SJSA1 (cell line): ENCODE results near the gene SPACDR. TPM values are rescaled to one million over a fixed set of nuclear protein-coding genes. Genes with fewer than 3 reads are reported as not detected.
A peak's percentile ranks its signal among the peaks of the same experiment; 100 is the strongest.

Experiments used
- DNase-seq, 2 experiments: peaks; one replicate each; pipeline ENCODE4 v3.0.0-alpha.2; 2015 to 2020; ENCODE audit warnings: low spot score in 2 of 2, low read depth in 1 of 2
- H3K27ac ChIP-seq: fragments of 250-450 bp; sonication (Bioruptor Pico); 2 replicates; pipeline ENCODE4 v1.5.1; 2020; ENCODE audit warnings: mild to moderate bottlenecking, moderate library complexity
- H3K27me3 ChIP-seq: fragments of 250-450 bp; sonication (Bioruptor Pico); replicated peaks from 2 replicates; pipeline ENCODE4 v1.5.1; 2020; ENCODE audit warnings: mild to moderate bottlenecking, moderate library complexity
- H3K36me3 ChIP-seq: fragments of 250-450 bp; sonication (Bioruptor Pico); 2 replicates; pipeline ENCODE4 v1.5.1; 2020; ENCODE audit warnings: mild to moderate bottlenecking
- H3K4me1 ChIP-seq: fragments of 250-450 bp; sonication (Bioruptor Pico); replicated peaks from 2 replicates; pipeline ENCODE4 v1.6.1; 2021; ENCODE audit warnings: mild to moderate bottlenecking
- H3K4me3 ChIP-seq: fragments of 250-450 bp; sonication (Bioruptor Pico); 2 replicates; pipeline ENCODE4 v1.5.1; 2020; ENCODE audit warnings: mild to moderate bottlenecking
- H3K9me3 ChIP-seq: fragments of 250-450 bp; sonication (Bioruptor Pico); replicated peaks from 2 replicates; pipeline ENCODE4 v1.5.1; 2020; ENCODE audit warnings: mild to moderate bottlenecking
- total RNA-seq: library from RNA; depleted of rRNA; stranded (reverse); fragments of >200 nt; shearing (Covaris generic); gene quantifications from 2 replicates; pipeline ENCODE4 v1.2.3, GENCODE V29; 2014

SPACDR gene
- total RNA-seq, 1 experiment from 2014 or later: 0.66 TPM

DNA sequence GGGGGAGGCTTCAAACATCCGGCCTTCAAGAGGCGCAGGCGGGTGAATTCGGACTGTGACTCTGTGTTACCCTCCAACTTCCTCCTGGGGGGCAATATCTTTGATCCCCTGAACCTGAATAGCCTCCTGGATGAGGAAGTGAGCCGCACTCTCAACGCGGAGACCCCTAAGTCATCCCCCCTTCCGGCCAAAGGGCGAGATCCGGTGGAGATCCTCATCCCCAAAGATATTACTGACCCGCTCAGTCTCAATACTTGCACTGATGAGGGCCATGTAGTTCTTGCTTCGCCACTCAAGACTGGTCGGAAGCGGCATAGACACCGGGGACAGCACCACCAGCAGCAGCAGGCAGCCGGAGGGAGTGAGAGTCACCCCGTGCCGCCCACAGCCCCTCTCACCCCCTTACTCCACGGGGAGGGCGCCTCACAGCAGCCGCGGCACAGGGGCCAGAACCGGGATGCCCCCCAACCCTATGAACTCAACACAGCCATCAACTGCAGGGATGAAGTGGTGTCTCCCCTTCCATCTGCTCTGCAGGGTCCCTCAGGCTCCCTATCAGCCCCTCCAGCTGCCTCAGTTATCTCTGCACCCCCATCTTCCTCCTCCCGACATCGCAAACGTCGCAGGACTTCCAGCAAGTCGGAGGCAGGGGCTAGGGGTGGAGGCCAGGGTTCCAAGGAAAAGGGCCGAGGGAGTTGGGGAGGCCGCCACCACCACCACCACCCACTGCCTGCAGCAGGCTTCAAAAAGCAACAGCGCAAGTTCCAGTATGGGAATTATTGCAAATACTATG is 33.4 kb downstream of the SPACDR start:
- DNase-seq: peak in 1 of 2 experiments; percentile 20
- H3K4me1 ChIP-seq: peaks cover 27% of the 10 kb centered on the region
- H3K27ac ChIP-seq: peak overlapping the region; percentile 97
- peak overlapping the region; percentile 92 for H3K4me3 ChIP-seq
- H3K9me3 ChIP-seq: no peaks in the 10 kb centered on the region
- peaks cover 58% of the 10 kb centered on the region for H3K36me3 ChIP-seq
- no peaks in the 10 kb centered on the region for H3K27me3 ChIP-seq

DNA sequence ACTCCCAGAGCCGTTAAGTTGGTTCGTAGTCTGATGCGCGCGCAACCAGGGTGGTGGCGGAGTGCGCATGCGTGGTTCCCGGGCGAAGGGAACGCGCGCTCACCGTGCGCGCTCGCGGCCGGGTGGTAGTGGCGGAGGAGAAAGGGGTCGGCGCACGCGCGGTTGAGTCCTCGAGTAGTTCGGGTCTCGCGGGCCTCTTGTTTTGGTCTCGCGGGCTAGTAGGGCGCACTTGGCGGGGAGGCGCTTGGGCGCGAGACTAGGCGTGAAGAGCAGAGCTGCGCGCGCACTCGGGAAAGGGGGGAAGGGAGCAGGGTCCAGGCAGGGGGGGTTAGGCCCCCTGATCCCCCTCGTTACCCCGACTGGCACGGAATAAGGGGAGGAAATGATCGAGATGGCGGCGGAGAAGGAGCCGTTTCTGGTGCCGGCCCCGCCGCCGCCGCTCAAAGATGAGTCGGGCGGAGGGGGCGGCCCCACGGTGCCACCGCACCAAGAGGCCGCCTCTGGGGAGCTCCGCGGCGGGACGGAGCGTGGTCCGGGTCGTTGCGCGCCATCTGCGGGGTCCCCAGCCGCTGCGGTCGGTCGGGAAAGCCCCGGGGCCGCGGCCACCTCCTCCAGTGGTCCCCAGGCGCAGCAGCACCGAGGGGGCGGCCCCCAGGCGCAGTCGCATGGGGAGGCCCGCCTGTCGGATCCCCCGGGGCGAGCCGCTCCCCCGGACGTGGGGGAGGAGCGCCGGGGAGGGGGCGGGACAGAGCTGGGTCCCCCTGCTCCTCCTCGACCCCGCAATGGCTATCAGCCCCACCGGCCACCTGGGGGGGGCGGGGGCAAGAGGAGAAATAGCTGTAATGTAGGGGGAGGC is 34.2 kb downstream of the SPACDR start, which contains the start of gene MEPCE:
Gene MEPCE (plus strand): TSS at position 195 of the 856 bp plus-strand sequence. CDS start 188 bp downstream, at position 383.
- H3K4me1 ChIP-seq: peaks cover 19% of the 10 kb centered on the region
- H3K27me3 ChIP-seq: no peaks in the 10 kb centered on the region
- H3K4me3 ChIP-seq: peak within 1 kb of the TSS; percentile 92
- peak; percentile 98 to 99 for DNase-seq
- H3K36me3 ChIP-seq: peaks cover 50% of the 10 kb centered on the region
- H3K27ac ChIP-seq: peak within 1 kb of the TSS; percentile 97
- no peaks in the 10 kb centered on the region for H3K9me3 ChIP-seq

DNA sequence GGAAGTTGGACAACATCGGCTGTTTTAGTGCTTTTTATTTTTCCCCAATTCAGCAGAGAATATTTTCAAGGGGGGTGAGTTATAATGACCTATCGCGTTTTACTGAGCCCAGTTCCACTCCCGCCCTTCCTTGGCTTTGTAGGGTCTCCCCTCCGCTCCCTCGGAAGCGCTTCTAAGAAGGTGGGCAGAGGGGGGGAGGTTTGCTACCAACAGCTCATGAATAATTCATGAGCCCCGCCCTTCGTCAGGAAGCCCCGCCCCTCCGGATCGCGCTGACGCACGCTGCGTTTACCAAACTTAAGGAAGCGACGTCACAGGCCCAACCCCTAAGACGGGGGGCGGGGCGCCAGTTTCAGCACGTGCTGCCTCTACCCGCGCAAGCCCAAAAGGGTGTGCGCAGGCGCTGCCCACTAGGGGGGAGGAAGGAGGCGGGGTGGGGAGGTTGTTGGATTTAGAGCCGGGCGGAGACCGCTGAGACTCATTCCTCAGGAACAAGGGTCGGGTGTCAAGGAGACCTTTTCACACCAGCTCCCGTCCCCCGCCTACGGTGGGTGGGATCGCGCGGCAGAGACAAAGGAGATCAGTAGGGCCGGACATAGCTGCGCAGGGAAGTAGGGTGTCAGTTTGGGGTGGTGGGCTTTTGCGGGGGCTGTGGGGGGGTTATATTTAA is 35.0 kb downstream of the SPACDR start:
- peaks cover 42% of the 10 kb centered on the region for H3K36me3 ChIP-seq
- peaks cover 15% of the 10 kb centered on the region for H3K4me1 ChIP-seq
- H3K27me3 ChIP-seq: no peaks in the 10 kb centered on the region
- H3K4me3 ChIP-seq: peak overlapping the region; percentile 92
- H3K9me3 ChIP-seq: no peaks in the 10 kb centered on the region
- peak; percentile 100 for DNase-seq
- H3K27ac ChIP-seq: peak overlapping the region; percentile 97

DNA sequence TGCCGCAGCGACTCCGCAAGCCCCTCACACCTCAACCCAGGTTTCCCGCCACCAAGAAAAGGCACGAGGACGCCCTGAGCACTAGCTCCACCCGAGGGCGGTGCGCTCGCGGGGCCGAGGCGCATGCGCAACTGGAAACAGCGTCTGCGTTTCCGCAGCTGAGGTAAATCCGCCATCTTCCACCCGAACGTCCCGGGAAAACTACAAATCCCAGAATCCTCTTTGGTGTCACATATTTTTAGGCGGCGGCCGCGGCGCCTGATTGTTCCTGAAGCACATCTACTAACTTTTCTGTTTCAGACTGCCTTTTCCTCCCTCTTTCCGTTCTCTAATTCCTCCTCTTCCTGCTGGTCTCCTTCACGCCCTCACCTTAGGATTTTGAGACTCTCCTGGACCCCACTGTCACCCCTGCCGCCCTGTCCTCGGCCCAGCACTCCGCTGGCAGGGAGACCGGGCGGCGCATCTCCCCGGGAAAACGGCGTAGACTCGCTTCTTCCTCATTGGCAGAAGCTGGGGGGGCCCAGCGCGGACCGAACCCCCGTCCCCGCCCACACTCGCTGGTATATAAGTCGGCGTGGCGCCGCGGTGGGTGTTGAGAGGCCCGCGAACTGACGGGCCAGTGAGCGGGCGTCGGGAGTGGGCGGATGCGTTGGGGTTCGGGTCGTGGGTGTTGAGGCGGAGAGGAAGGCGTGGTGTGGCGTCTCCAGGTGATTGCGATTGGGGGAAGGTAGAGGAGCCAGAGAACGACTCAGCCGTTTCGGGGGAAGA is 35.7 kb downstream of the SPACDR start, which contains the start of gene ZCWPW1:
Gene ZCWPW1 (minus strand): TSS at position 505 of the 768 bp plus-strand sequence. CDS start 8,054 bp downstream, outside the sequence.
- peak; percentile 95 to 99 for DNase-seq
- H3K4me1 ChIP-seq: peaks cover 15% of the 10 kb centered on the region
- peak within 1 kb of the TSS; percentile 97 for H3K27ac ChIP-seq
- peak within 1 kb of the TSS; percentile 92 for H3K4me3 ChIP-seq
- no peaks in the 10 kb centered on the region for H3K27me3 ChIP-seq
- H3K36me3 ChIP-seq: peaks cover 35% of the 10 kb centered on the region
- H3K9me3 ChIP-seq: no peaks in the 10 kb centered on the region

DNA sequence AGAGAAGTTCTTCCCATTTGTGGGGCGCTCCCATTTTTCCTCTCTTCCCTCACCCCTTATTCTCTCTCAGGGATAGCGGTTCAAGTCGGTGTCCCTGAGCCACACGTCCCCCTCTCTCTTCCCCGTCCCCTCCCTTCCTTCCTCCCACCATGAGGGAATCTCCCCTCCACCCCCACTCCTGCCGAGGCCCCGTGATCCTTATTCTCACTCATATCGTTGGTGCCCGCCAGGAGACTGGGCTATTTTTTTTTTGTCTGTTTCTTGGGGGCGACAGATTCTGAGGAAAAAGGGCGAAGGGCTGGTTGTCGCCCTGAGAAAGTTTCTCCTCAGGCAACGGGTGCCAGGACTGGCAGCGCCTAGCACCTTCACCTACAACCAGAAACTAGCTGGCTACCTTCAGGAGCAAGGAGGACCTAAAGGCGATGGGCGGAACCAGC is 36.3 kb downstream of the SPACDR start:
- no peak overlapping the region for H3K27ac ChIP-seq
- no peak for DNase-seq
- H3K27me3 ChIP-seq: no peaks in the 10 kb centered on the region
- H3K9me3 ChIP-seq: no peaks in the 10 kb centered on the region
- H3K4me1 ChIP-seq: peaks cover 15% of the 10 kb centered on the region
- H3K4me3 ChIP-seq: peak overlapping the region; percentile 92
- peaks cover 29% of the 10 kb centered on the region for H3K36me3 ChIP-seq

DNA sequence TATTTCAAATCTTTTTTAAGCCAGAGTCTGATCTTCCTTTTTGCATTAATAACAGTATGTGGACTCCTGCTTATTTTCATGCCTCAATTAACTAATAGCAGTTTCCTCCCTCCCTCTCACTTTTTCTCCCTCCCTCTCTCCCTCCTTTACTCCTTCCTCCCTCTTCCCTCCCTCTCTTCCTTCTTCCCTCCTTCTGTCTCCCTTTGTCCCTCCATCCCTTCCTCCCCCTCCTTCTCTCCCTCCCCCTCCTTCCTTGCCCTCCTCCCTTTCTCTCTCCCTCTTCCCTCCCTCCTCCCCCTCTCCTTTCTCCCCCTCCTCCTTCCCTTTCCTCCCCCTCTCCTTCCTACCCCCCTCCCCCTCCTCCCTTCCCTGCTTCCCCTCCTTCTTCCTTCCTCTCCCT is 37.5 kb downstream of the SPACDR start:
- no peaks in the 10 kb centered on the region for H3K9me3 ChIP-seq
- H3K27me3 ChIP-seq: no peaks in the 10 kb centered on the region
- no peak overlapping the region for H3K4me3 ChIP-seq
- peaks cover 15% of the 10 kb centered on the region for H3K4me1 ChIP-seq
- peaks cover 16% of the 10 kb centered on the region for H3K36me3 ChIP-seq
- no peak overlapping the region for H3K27ac ChIP-seq
- DNase-seq: no peak

DNA sequence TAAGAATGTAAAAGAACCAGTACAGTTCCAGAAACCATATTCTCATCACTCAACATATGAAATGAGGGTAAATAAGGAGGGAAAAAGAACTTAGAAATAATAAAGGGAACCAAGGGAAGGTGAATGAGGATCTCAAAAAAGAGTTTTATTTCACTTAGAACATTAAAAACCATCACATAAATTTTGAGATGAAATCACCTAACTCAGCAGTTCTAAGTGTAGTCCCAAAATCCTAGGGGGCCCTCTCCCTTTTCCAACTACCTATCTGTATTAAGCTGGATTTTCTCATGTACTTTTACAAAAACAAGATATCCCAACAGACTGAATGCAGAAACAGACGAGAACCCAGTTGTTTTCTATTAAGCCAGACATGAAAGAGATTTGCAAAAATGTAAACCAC is 38.7 kb downstream of the SPACDR start:
- H3K4me1 ChIP-seq: peaks cover 4% of the 10 kb centered on the region
- no peak overlapping the region for H3K4me3 ChIP-seq
- no peaks in the 10 kb centered on the region; the same call in 1 of the 2 replicates for H3K27me3 ChIP-seq
- peaks cover 5% of the 10 kb centered on the region for H3K36me3 ChIP-seq
- H3K27ac ChIP-seq: no peak overlapping the region
- DNase-seq: no peak
- no peaks in the 10 kb centered on the region for H3K9me3 ChIP-seq

DNA sequence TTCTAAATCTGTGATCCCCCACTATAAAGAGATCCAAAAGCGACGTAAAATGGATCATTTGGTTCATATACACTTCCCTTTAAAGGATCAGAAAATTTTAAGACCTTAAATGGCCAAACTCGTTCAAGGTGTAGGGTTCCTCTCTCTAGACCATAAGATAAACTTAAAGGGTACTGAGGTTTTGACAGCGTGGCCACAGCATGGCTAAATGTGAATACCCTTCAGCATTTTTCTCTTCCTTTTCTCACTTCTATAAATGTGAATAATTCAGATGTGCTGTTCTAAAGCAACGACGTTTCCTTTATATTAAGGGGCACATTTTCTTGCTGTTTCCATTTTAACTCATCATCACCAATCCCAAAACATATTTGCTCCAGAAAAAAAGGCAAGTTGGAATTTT is 40.7 kb downstream of the SPACDR start:
- DNase-seq: no peak

DNA sequence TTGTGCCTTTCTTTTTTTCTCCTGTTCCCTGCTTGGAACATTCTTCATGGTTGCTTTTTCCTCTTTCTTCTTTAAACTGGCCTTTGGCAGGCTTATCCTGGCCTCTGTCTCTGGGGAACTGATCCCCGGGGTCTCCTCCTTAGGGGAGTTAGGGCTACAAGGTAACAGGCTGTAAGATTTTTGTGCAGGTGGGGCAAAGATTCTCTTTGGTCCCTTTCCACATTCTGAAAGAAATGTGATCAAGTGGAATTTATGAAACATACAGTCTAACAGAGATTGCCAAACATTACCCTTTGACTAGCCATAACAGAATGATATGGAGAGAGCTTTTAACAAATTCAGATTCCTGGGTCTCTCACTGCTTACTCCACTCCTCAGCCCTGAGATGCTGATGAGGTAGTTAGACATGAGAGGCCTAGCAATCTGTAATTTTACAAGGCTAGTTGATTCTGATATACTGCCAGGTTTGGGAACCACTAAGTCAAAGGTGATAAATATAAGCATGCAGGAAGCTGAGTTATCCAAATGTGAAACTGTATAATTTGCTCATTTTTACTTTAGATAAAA is 44.3 kb downstream of the SPACDR start:
- Histone ChIP-seq H3K4me1 (no peaks in the 10 kb centered on the region), H3K4me3 (no peak overlapping the region), H3K27me3 (peaks cover 15% of the 10 kb centered on the region), H3K9me3 (no peaks in the 10 kb centered on the region), H3K27ac (no peak overlapping the region), H3K36me3 (no peaks in the 10 kb centered on the region)
- DNase-seq: no peak

More for the DNA sequence above, 40.7 kb downstream of the SPACDR start:
- Histone ChIP-seq H3K36me3 (no peaks in the 10 kb centered on the region), H3K9me3 (no peaks in the 10 kb centered on the region), H3K4me1 (peaks cover 4% of the 10 kb centered on the region), H3K27ac (no peak overlapping the region), H3K4me3 (no peak overlapping the region), H3K27me3 (peaks cover 4% of the 10 kb centered on the region)

DNA sequence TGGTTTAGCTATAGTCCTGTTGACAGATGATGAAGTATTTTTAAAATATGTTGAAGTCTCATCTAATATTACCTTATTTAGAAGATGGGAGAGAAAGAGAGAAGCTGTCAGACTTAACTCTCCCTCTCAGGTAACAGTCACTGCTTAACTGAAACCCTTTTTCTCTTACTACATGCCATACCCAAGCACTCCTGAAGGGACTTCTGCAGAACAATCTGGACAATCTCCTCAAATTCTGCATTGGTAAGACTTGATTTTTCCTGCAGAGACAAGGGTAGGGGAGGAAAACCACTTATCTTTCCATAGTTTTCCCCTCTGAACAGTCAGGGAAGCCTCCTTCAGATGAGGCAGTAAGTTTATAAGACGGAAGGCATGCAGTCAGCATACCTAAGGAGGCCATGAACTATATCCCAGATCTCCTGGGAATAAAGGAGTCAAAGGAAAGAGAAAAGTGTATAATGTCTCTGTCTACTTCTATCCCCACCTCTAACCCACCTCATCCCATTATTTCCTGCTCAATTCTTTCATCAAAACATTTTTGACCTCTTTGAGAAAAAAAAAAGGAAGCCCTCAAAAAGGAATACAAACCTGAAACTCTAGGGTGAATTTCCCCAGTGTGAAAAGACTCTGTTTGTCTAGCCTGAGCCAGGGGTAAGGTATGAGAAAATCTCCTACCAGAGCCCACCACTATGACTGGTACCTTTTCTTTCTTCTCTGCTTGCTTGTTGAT is 45.0 kb downstream of the SPACDR start:
- Histone ChIP-seq H3K27me3 (peaks cover 15% of the 10 kb centered on the region), H3K4me1 (no peaks in the 10 kb centered on the region), H3K27ac (no peak overlapping the region), H3K4me3 (no peak overlapping the region), H3K9me3 (no peaks in the 10 kb centered on the region), H3K36me3 (no peaks in the 10 kb centered on the region)
- DNase-seq: no peak

DNA sequence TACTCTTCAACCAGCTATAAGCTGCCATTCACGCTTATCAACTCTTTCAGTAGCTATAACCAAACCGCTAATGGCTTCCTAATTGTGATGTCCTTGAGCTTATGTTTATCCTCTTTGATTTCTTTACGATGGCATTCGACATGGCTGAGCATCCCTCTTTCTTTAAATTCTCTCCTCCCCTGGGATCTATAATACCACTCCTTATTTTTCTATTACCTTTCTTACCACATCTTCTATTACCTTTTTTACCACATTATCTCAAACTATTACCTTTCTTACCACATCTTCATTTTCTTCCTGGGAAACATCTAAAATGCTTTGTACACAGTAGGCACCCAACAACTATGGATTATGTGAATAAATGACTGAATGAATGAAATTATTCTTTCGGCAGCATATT is 48.6 kb downstream of the SPACDR start:
- Histone ChIP-seq H3K36me3 (no peaks in the 10 kb centered on the region), H3K27ac (no peak overlapping the region), H3K4me3 (no peak overlapping the region), H3K27me3 (peaks cover 36% of the 10 kb centered on the region), H3K9me3 (no peaks in the 10 kb centered on the region), H3K4me1 (no peaks in the 10 kb centered on the region)
- no peak for DNase-seq

DNA sequence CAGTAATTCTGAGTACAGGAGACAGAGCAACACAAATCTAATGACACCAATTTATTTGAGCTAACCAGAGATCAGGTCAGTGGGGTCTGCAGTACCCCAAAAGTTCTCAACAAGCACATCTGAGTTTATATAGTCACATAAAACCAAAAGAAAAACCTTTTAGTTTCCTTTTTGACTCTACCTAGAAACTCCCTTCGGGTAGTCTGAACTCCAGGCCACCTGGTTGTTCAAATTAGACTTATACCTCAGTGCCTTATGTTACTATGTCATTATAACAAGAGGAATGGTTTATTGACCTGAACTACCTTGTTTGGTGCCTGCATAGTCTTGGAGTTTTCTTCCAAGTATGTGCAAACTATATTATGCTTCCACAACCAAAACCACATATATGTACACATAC is 50.2 kb downstream of the SPACDR start:
- H3K36me3 ChIP-seq: no peaks in the 10 kb centered on the region
- H3K27ac ChIP-seq: no peak overlapping the region
- no peaks in the 10 kb centered on the region for H3K4me1 ChIP-seq
- H3K27me3 ChIP-seq: peaks cover 49% of the 10 kb centered on the region
- no peak for DNase-seq
- H3K4me3 ChIP-seq: no peak overlapping the region
- H3K9me3 ChIP-seq: no peaks in the 10 kb centered on the region
